Heart left ventricle (tissue), 13 donors: ENCODE data around the gene STAMBP.

Experiments
- POLR2A ChIP-seq, 2 donors: fragments of 450-650 bp; IDR thresholded peaks; one replicate each; pipeline ENCODE4 v1.6.1; 2017; ENCODE audit warnings: antibody characterized with exemption in 2 of 2, mild to moderate bottlenecking in 2 of 2, moderate library complexity in 2 of 2
- TF ChIP-seq, protein P1 (sequence below), 12 donors: fragments of 200-600 bp; sonication (generic) in 4 of 12; IDR thresholded peaks; one replicate each; pipeline versions ENCODE4 v1.5.0 to v1.8.0; 2018 to 2022; ENCODE audit warnings: antibody characterized with exemption in 12 of 12, mild to moderate bottlenecking in 5 of 12
- donor health status: ischemic (EF 13 %, LVEDD 7.1; RV severe dilation, severe dysfunction).
- donor health status: DM: no; HTN: yes; CAD: no.
- donor health status: DM: no; HTN: no; CAD: no.
- donor health status: ischemic (EF 25% LVEDD 6.9; RV normal size, moderate dysfunction).
- donor health status: ischemic (EF 25% LVEDD 5.7; RV mildly dilated, moderate dysfunction).
- donor health status: ischemic (EF 35%, LVEDD 5.7; RV mildly dilated, moderate dysfunction).
- donor health status: nonischemic (EF 11% LVEDD 7.7; RV severe dilation, severe dysfunction).
- donor health status: DM: yes; HTN: yes; CAD: no.
- donor health status: PGD.
- donor health status: ischemic (EF 29% LVEDD 5.4; RV normal size, mild dysfunction).
- donor health status: nonischemic (EF 23%, LVEDD 6.1; RV moderate dilation, normal function).

DNA sequence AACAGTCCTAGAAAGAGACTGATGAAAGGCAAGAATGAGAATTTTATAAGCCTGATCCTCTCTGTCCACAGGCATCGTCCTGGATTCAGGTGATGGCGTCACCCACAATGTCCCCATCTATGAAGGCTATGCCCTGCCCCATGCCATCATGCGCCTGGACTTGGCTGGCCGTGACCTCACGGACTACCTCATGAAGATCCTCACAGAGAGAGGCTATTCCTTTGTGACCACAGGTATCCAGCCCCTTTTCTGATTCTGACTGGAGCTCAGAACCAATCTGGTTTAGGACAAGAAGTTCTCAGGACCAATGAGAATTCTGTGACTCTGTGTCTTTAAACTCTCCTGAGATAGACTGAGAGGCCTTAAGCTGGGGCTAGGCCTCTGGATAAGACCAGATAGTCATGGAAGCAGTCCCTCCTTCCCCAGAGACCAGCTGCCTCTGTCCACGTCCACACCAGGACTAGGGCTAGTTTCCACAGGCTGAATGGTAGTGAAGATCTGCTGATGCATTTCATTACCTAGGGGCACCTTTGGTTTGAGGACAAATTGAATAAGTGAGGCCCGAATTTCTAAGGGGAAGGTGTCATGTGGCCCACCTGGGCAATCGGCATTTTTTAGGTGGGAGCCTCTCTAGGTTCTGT, 84.8 kb downstream of the STAMBP start:
- TF ChIP-seq, protein P1, sequence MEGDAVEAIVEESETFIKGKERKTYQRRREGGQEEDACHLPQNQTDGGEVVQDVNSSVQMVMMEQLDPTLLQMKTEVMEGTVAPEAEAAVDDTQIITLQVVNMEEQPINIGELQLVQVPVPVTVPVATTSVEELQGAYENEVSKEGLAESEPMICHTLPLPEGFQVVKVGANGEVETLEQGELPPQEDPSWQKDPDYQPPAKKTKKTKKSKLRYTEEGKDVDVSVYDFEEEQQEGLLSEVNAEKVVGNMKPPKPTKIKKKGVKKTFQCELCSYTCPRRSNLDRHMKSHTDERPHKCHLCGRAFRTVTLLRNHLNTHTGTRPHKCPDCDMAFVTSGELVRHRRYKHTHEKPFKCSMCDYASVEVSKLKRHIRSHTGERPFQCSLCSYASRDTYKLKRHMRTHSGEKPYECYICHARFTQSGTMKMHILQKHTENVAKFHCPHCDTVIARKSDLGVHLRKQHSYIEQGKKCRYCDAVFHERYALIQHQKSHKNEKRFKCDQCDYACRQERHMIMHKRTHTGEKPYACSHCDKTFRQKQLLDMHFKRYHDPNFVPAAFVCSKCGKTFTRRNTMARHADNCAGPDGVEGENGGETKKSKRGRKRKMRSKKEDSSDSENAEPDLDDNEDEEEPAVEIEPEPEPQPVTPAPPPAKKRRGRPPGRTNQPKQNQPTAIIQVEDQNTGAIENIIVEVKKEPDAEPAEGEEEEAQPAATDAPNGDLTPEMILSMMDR (IDR thresholded peaks at IDR 0.05) = no peak
- no peak for TF ChIP-seq POLR2A (IDR thresholded peaks at IDR 0.05)
